Neuronal stem cell (in vitro differentiated cells): ENCODE measurements around the gene PRCD.

ENCODE experiments used
- DNase-seq: peaks from one replicate; pipeline ENCODE4 v3.0.0-alpha.2; 2013; ENCODE audit warnings: low spot score
- H2AFZ ChIP-seq: one replicate; pipeline ENCODE4 v1.6.1; 2013; ENCODE audit warnings: mild to moderate bottlenecking, low read length, inconsistent platforms
- H2AK5ac ChIP-seq: 2 replicates; pipeline ENCODE4 v1.6.1; 2013; ENCODE audit warnings: low read depth, mild to moderate bottlenecking, inconsistent platforms, low read length, moderate library complexity, mixed read lengths
- H2BK120ac ChIP-seq: 2 replicates; pipeline ENCODE4 v1.6.1; 2013; ENCODE audit warnings: low read depth, mild to moderate bottlenecking, inconsistent platforms, low read length, moderate library complexity, mixed read lengths
- H2BK12ac ChIP-seq: one replicate; pipeline ENCODE4 v1.6.1; 2013; ENCODE audit warnings: low read length, inconsistent platforms
- H2BK15ac ChIP-seq: 2 replicates; pipeline ENCODE4 v1.6.1; 2013; ENCODE audit warnings: mild to moderate bottlenecking, low read length, inconsistent platforms, mixed read lengths
- H2BK5ac ChIP-seq: one replicate; pipeline ENCODE4 v1.6.1; 2013; ENCODE audit warnings: inconsistent platforms, mild to moderate bottlenecking, low read length, moderate library complexity
- H3K14ac ChIP-seq: one replicate; pipeline ENCODE4 v1.6.1; 2013; ENCODE audit warnings: low read length, inconsistent platforms
- H3K18ac ChIP-seq: 2 replicates; pipeline ENCODE4 v1.6.1; 2013; ENCODE audit warnings: low read length, inconsistent platforms
- H3K23ac ChIP-seq: 2 replicates; pipeline ENCODE4 v1.6.1; 2013; ENCODE audit warnings: low read depth, mild to moderate bottlenecking, mixed read lengths, low read length, inconsistent platforms; ENCODE audit not compliant: poor library complexity
- H3K27ac ChIP-seq: replicated peaks from 3 replicates; pipeline ENCODE4 v1.5.1; 2013; ENCODE audit warnings: low read length, inconsistent platforms
- H3K27me3 ChIP-seq, 3 experiments: 2 replicates each; pipeline ENCODE4 v1.6.1; 2013; ENCODE audit warnings: low read length in 3 of 3, mild to moderate bottlenecking in 2 of 3, inconsistent platforms in 1 of 3, low read depth in 1 of 3, mixed read lengths in 1 of 3, moderate library complexity in 1 of 3; ENCODE audit not compliant: control insufficient read depth in 3 of 3, insufficient read depth in 3 of 3
- H3K36me3 ChIP-seq, 2 donors: replicated peaks in 1 of 2; 2 replicates each; pipeline ENCODE4 v1.6.1; 2013; ENCODE audit warnings: low read length in 2 of 2; ENCODE audit not compliant: control insufficient read depth in 2 of 2, insufficient read depth in 2 of 2
- H3K4ac ChIP-seq: 2 replicates; pipeline ENCODE4 v1.6.1; 2013; ENCODE audit warnings: inconsistent platforms, mild to moderate bottlenecking, low read length, moderate library complexity
- H3K4me1 ChIP-seq, 2 donors: 1 replicate in 1 of 2; 2 replicates in 1 of 2; pipeline ENCODE4 v1.6.1; 2013; ENCODE audit warnings: low read length in 2 of 2, low read depth in 1 of 2; ENCODE audit not compliant: control insufficient read depth in 2 of 2, insufficient read depth in 1 of 2
- H3K4me2 ChIP-seq: one replicate; pipeline ENCODE4 v1.6.1; 2013; ENCODE audit warnings: mild to moderate bottlenecking, low read length, inconsistent platforms; ENCODE audit not compliant: insufficient read depth, poor library complexity, severe bottlenecking
- H3K4me3 ChIP-seq, 2 donors: 2 replicates each; pipeline ENCODE4 v1.5.1; 2013; ENCODE audit warnings: low read length in 2 of 2, mild to moderate bottlenecking in 2 of 2, inconsistent platforms in 1 of 2, moderate library complexity in 1 of 2
- H3K79me1 ChIP-seq: one replicate; pipeline ENCODE4 v1.6.1; 2013; ENCODE audit warnings: low read depth, mild to moderate bottlenecking, inconsistent platforms, low read length, moderate library complexity
- H3K9ac ChIP-seq: one replicate; pipeline ENCODE4 v1.6.1; 2013; ENCODE audit warnings: mild to moderate bottlenecking, low read depth, low read length, inconsistent platforms; ENCODE audit not compliant: poor library complexity
- H3K9me3 ChIP-seq, 2 donors: replicated peaks in 1 of 2; 2 replicates each; pipeline versions ENCODE3 to v1.6.1; 2013; ENCODE audit warnings: low read length in 2 of 2, mild to moderate bottlenecking in 2 of 2, inconsistent platforms in 1 of 2, low read depth in 1 of 2, mixed read lengths in 1 of 2, moderate library complexity in 1 of 2; ENCODE audit not compliant: control insufficient read depth in 2 of 2, insufficient read depth in 1 of 2
- H4K8ac ChIP-seq: one replicate; pipeline ENCODE4 v1.6.1; 2013; ENCODE audit warnings: low read depth, mild to moderate bottlenecking, inconsistent platforms, low read length, moderate library complexity
- H4K91ac ChIP-seq: one replicate; pipeline ENCODE4 v1.6.1; 2013; ENCODE audit warnings: low read length, low read depth, mild to moderate bottlenecking, inconsistent platforms; ENCODE audit not compliant: poor library complexity
- WGBS, 2 donors: extraction: QIAGEN DNeasy Blood & Tissue Kit; methylation state at CpG; one replicate each; pipeline ENCODE4 v1.1.7; 2013; ENCODE audit warnings: missing lambda C conversion rate in 2 of 2, mixed read lengths in 1 of 2; ENCODE audit not compliant: insufficient read length in 2 of 2, insufficient replicate concordance in 1 of 2; ENCODE audit errors: extremely low coverage in 2 of 2; 5-methylcytosine and 5-hydroxymethylcytosine counted together

The PRCD gene

GRCh38 chr17:76585033-76585648 is 45.3 kb downstream of the PRCD start:
- Histone ChIP-seq H3K36me3 (no peaks in the 10 kb centered on the region), H4K91ac (no peak overlapping the region), H2BK15ac (peak overlapping the region; percentile 51), H3K9me3 (peaks cover 0 to 3% of the 10 kb centered on the region in 2 donors), H3K79me1 (no peaks in the 10 kb centered on the region), H4K8ac (no peak overlapping the region), H2BK5ac (peak overlapping the region; percentile 47), H3K4ac (no peak overlapping the region), H3K23ac (peak overlapping the region; percentile 75), H2BK120ac (no peak overlapping the region), H3K18ac (peak overlapping the region; percentile 79), H2AK5ac (no peak overlapping the region), H2BK12ac (no peak overlapping the region), H3K9ac (peak overlapping the region; percentile 63), H3K27ac (no peak overlapping the region), H3K4me3 (peak overlapping the region; percentile 9 to 75), H3K4me1 (peaks cover 15 to 22% of the 10 kb centered on the region in 2 donors), H3K4me2 (peak overlapping the region; percentile 73), H3K27me3 (peaks cover 8 to 80% (median 38%) of the 10 kb centered on the region in 3 experiments), H3K14ac (no peak overlapping the region), H2AFZ (peak overlapping the region; percentile 90)
- WGBS, 2 donors, result no CpG with 5 or more reads among the region's 62 CpGs
- DNase-seq, result peak; percentile 36

DNA sequence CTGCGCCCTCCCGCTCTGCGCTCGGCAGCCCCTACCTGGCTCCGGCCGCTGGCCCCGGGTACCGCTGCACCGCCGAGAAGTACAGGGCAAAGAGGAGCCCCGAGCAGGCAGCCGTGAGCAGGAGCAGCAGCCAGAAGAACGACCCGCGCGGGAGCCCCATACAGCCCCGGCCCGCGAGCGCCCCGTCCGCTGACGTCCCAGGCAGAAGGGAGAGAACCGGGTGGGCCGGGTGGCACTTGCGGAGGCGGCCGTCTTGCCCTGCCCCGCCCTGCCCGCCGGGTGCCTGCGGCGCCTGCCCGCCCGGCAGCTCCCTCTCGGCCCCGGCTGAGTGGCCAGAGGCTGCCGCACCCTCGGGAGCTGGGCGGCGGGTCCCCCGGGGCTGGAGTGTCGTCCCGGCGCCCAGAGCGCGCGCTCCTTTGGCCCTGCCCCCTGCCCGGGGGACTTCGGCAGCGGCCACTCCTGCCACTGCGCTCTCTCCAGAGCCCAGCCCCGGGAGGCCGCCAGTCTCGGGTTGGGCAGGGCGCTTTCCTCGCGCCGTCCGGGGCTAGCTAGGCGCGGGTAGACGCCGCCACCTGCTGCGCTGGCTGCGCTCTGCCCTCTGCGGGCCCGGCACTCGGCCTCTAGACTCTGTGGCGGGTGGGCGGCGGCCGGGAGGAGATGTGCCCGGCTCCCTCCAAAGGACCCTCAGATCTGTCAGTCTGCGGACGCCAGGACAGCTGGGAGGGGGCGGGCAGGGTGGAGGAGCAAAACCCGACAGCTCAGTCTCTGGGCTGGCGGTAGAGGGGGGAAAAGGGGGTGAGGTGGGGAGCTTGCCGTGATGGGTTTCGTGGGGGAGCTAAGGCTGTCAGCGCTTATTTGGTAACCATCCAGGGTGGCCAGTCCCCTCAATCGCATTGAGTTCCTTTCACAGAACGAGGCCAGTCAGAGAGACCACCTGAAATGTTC is 46.1 kb downstream of the PRCD start, which contains the start of gene ST6GALNAC2:
Gene ST6GALNAC2, minus strand, starts transcription at position 212 of the 945 bp plus-strand sequence. Its CDS starts 52 bp downstream, at position 160.
- Histone ChIP-seq H3K23ac (peak within 1 kb of the TSS; percentile 75), H3K79me1 (no peaks in the 10 kb centered on the region), H3K4me3 (peak within 1 kb of the TSS; percentile 9 to 75), H2BK5ac (peak within 1 kb of the TSS; percentile 47), H3K14ac (no peak within 1 kb of the TSS), H2BK120ac (no peak within 1 kb of the TSS), H3K27me3 (peaks cover 8 to 77% (median 38%) of the 10 kb centered on the region in 3 experiments), H2BK12ac (no peak within 1 kb of the TSS), H3K9me3 (peaks cover 0 to 3% of the 10 kb centered on the region in 2 donors), H2AK5ac (no peak within 1 kb of the TSS), H2AFZ (peak within 1 kb of the TSS; percentile 90), H3K4me2 (peak within 1 kb of the TSS; percentile 73), H3K4me1 (peaks cover 12 to 21% of the 10 kb centered on the region in 2 donors), H4K8ac (no peak within 1 kb of the TSS), H3K9ac (peak within 1 kb of the TSS; percentile 63), H3K18ac (peak within 1 kb of the TSS; percentile 79), H3K4ac (no peak within 1 kb of the TSS), H3K27ac (no peak within 1 kb of the TSS), H2BK15ac (peak within 1 kb of the TSS; percentile 51), H4K91ac (no peak within 1 kb of the TSS), H3K36me3 (no peaks in the 10 kb centered on the region)
- WGBS, 2 donors, result no CpG with 5 or more reads among the region's 84 CpGs
- DNase-seq, result no peak

- Histone ChIP-seq H2AFZ (no peak overlapping the region), H4K8ac (no peak overlapping the region), H3K18ac (no peak overlapping the region), H2BK12ac (no peak overlapping the region), H3K4ac (no peak overlapping the region), H3K79me1 (no peaks in the 10 kb centered on the region), H3K36me3 (no peaks in the 10 kb centered on the region), H3K9ac (no peak overlapping the region), H3K27ac (no peak overlapping the region), H2AK5ac (no peak overlapping the region), H3K4me1 (peaks cover 5 to 19% of the 10 kb centered on the region in 2 donors), H3K4me2 (no peak overlapping the region), H3K27me3 (peaks cover 8 to 71% (median 35%) of the 10 kb centered on the region in 3 experiments), H2BK15ac (no peak overlapping the region), H2BK5ac (no peak overlapping the region), H3K23ac (no peak overlapping the region), H4K91ac (no peak overlapping the region), H3K9me3 (peaks cover 0 to 3% of the 10 kb centered on the region in 2 donors), H3K4me3 (no peak overlapping the region), H3K14ac (no peak overlapping the region), H2BK120ac (no peak overlapping the region)
- WGBS, 2 donors, result no CpG with 5 or more reads among the region's 17 CpGs
- no peak for DNase-seq
Observed at GRCh38 chr17:76586741-76587487, 47.1 kb downstream of the PRCD start.
